ENCODE data around the gene CHCHD3.

The CHCHD3 gene

GRCh38 chr7:133081599-133082389 lies at the start of gene CHCHD3:
TSS of gene CHCHD3 (minus strand) at chr7:133082090. CDS start at chr7:133081937, 153 bp downstream.
- peak; percentile 97 for FAIRE-seq

GRCh38 chr7:133130166-133130565 lies 48.3 kb upstream of the CHCHD3 start:
- FAIRE-seq = no peak

- no peak for FAIRE-seq
Measured at GRCh38 chr7:133126422-133126821, 44.5 kb upstream of the CHCHD3 start.

- FAIRE-seq = no peak
Measured at GRCh38 chr7:133124974-133125373, 43.1 kb upstream of the CHCHD3 start.

GRCh38 chr7:133121175-133121844 lies 39.4 kb upstream of the CHCHD3 start:
- FAIRE-seq = no peak

- FAIRE-seq = no peak
Measured at GRCh38 chr7:133119067-133119466, 37.2 kb upstream of the CHCHD3 start.

- no peak for FAIRE-seq
Measured at GRCh38 chr7:133118261-133118660, 36.4 kb upstream of the CHCHD3 start.

GRCh38 chr7:133117452-133117851 lies 35.6 kb upstream of the CHCHD3 start:
- no peak for FAIRE-seq

- no peak for FAIRE-seq
Measured at GRCh38 chr7:133115596-133115995, 33.7 kb upstream of the CHCHD3 start.

GRCh38 chr7:133114519-133114918 lies 32.6 kb upstream of the CHCHD3 start:
- FAIRE-seq = no peak

GRCh38 chr7:133112976-133113375 lies 31.1 kb upstream of the CHCHD3 start:
- FAIRE-seq = no peak

- no peak for FAIRE-seq
Measured at GRCh38 chr7:133112335-133112734, 30.4 kb upstream of the CHCHD3 start.

GRCh38 chr7:133110312-133110711 lies 28.4 kb upstream of the CHCHD3 start:
- FAIRE-seq = no peak

- FAIRE-seq = no peak
Measured at GRCh38 chr7:133109816-133110215, 27.9 kb upstream of the CHCHD3 start.

- FAIRE-seq = no peak
Measured at GRCh38 chr7:133108023-133108422, 26.1 kb upstream of the CHCHD3 start.

GRCh38 chr7:133102276-133103060 lies 20.6 kb upstream of the CHCHD3 start:
- FAIRE-seq = no peak

- FAIRE-seq = no peak
Measured at GRCh38 chr7:133099633-133100286, 17.9 kb upstream of the CHCHD3 start.

- no peak for FAIRE-seq
Measured at GRCh38 chr7:133095119-133095671, 13.3 kb upstream of the CHCHD3 start.

- no peak for FAIRE-seq
Measured at GRCh38 chr7:133091943-133092464, 10.1 kb upstream of the CHCHD3 start.

- no peak for FAIRE-seq
Measured at GRCh38 chr7:133082390-133082766, 488 bp upstream of the CHCHD3 start.

GRCh38 chr7:133081119-133081598 lies 731 bp downstream of the CHCHD3 start:
- FAIRE-seq = no peak

GRCh38 chr7:133079296-133079695 lies 2.6 kb downstream of the CHCHD3 start:
- no peak for FAIRE-seq
